Hepatocyte (in vitro differentiated cells): ENCODE data around the gene WDR70.
"Not testable (repeated sequence)": the region's sequence is repeated elsewhere in the genome, so short reads cannot be mapped to it uniquely, and the experiment has no call there.

Source experiments
- CTCF ChIP-seq: fragments of 200-600 bp; sonication (generic); IDR thresholded peaks from 2 replicates; pipeline ENCODE4 v1.5.1; 2016; ENCODE audit warnings: antibody characterized with exemption, mild to moderate bottlenecking; ENCODE audit not compliant: poor library complexity
- EZH2phosphoT487 ChIP-seq: fragments of 200-600 bp; sonication (generic); IDR thresholded peaks from one replicate; pipeline ENCODE4 v1.6.1; 2018; ENCODE audit warnings: antibody characterized with exemption, mild to moderate bottlenecking, low read depth, moderate library complexity; ENCODE audit not compliant: unreplicated experiment, severe bottlenecking

GRCh38 chr5:37464581-37464980 lies 85.5 kb downstream of the WDR70 start:
- not testable (repeated sequence) for TF ChIP-seq CTCF, EZH2phosphoT487
